GM23248 (cell line): ENCODE data around the gene PNPLA2.

Source experiments
- EZH2 ChIP-seq: fragments of 200-600 bp; sonication (generic); IDR thresholded peaks from 2 replicates; pipeline ENCODE4 v1.6.1; 2018; ENCODE audit warnings: antibody characterized with exemption, mild to moderate bottlenecking; ENCODE audit not compliant: insufficient read depth, poor library complexity, severe bottlenecking
- EZH2phosphoT487 ChIP-seq: fragments of 200-600 bp; sonication (generic); IDR thresholded peaks from 2 replicates; pipeline ENCODE4 v1.6.1; 2018; ENCODE audit warnings: antibody characterized with exemption, moderate library complexity, mild to moderate bottlenecking, low read depth; ENCODE audit not compliant: insufficient read depth

DNA sequence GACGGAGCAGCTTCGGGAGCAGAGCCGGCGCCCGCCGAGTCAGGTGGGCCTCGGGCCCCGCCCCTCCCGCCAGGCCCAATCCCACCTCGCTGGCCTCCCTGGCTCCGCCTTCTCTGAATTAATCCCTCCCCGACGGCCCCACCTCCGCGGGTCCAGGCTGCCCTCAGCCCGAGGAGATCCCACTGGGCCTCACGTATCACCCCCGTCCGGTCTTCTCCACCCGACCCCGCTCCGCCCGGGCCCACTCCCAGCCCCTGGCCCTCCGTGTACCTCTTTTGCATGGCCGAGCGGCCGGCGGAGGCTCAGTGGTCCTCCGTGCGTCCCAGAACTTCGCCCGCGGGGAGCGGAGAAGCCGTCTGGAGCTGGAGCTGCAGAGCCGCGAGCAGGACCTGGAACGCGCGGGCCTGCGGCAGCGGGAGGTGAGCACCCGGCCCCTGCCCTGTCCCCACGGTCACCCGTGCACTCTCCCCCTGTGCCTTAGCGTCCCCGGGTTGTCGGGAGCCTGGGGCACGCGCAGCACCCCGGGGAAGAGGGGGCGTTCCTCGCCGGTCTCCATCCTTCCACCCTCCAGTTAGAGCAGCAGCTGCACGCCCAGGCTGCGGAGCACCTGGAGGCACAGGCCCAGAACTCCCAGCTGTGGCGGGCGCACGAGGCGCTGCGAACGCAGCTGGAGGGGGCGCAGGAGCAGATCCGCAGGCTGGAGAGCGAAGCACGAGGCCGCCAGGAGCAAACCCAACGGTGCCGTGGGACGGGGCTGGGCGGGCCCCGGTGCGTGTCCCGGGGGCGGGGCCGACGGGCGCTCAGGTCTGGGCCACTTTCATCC is 11.8 kb downstream of the PNPLA2 start:
- TF ChIP-seq EZH2phosphoT487: no peak
- no peak for TF ChIP-seq EZH2
